ENCODE results near the gene DCLK1.

The DCLK1 gene

GRCh38 chr13:35760735-35761281 lies 370.4 kb downstream of the DCLK1 start:
- no peak for DNase-seq (ENCODE audit: low spot score)

- no peak for DNase-seq (ENCODE audit: low spot score)
Observed at GRCh38 chr13:35747594-35747993, 383.6 kb downstream of the DCLK1 start.

GRCh38 chr13:35744566-35745178 lies 386.5 kb downstream of the DCLK1 start:
- no peak for DNase-seq (ENCODE audit: low spot score)

GRCh38 chr13:35744144-35744543 lies 387.0 kb downstream of the DCLK1 start:
- DNase-seq (ENCODE audit: low spot score), result no peak

GRCh38 chr13:35743165-35743564 lies 388.0 kb downstream of the DCLK1 start:
- no peak for DNase-seq (ENCODE audit: low spot score)

GRCh38 chr13:35741657-35742056 lies 389.5 kb downstream of the DCLK1 start:
- no peak for DNase-seq (ENCODE audit: low spot score)

- DNase-seq (ENCODE audit: low spot score), result no peak
Observed at GRCh38 chr13:35736876-35737275, 394.3 kb downstream of the DCLK1 start.

- no peak for DNase-seq (ENCODE audit: low spot score)
Observed at GRCh38 chr13:35733827-35734226, 397.4 kb downstream of the DCLK1 start.

GRCh38 chr13:35732565-35732964 lies 398.6 kb downstream of the DCLK1 start:
- no peak for DNase-seq (ENCODE audit: low spot score)

GRCh38 chr13:35731471-35731870 lies 399.7 kb downstream of the DCLK1 start:
- no peak for DNase-seq (ENCODE audit: low spot score)

- no peak for DNase-seq (ENCODE audit: low spot score)
Observed at GRCh38 chr13:35729926-35730627, 401.1 kb downstream of the DCLK1 start.

GRCh38 chr13:35727881-35728280 lies 403.3 kb downstream of the DCLK1 start:
- no peak for DNase-seq (ENCODE audit: low spot score)

GRCh38 chr13:35724446-35724845 lies 406.7 kb downstream of the DCLK1 start:
- no peak for DNase-seq (ENCODE audit: low spot score)

GRCh38 chr13:35723821-35724220 lies 407.4 kb downstream of the DCLK1 start:
- peak; percentile 62 for DNase-seq (ENCODE audit: low spot score)

- DNase-seq (ENCODE audit: low spot score), result no peak
Observed at GRCh38 chr13:35723053-35723461, 408.1 kb downstream of the DCLK1 start.

GRCh38 chr13:35722458-35723052 lies 408.6 kb downstream of the DCLK1 start:
- DNase-seq (ENCODE audit: low spot score), result no peak

- DNase-seq (ENCODE audit: low spot score), result peak; percentile 80
Observed at GRCh38 chr13:35720690-35721554, 410.3 kb downstream of the DCLK1 start.

- no peak for DNase-seq (ENCODE audit: low spot score)
Observed at GRCh38 chr13:35720290-35720689, 410.9 kb downstream of the DCLK1 start.
